Choroid plexus epithelial cell (primary cell): Measurements from ENCODE around the gene KIF19.

Experiments
- DNase-seq: peaks from one replicate; pipeline ENCODE4 v3.0.0-alpha.2; 2010; ENCODE audit warnings: low read depth
- H3K4me3 ChIP-seq: 2 replicates; pipeline ENCODE4 v1.5.1; 2011; ENCODE audit warnings: low read depth, mild to moderate bottlenecking, control low read depth, low read length, moderate library complexity
- CTCF ChIP-seq: conservative IDR thresholded peaks from 2 replicates; pipeline ENCODE4 v1.5.1; 2011; ENCODE audit warnings: low read depth, mild to moderate bottlenecking, control low read depth, inconsistent platforms, low read length, moderate library complexity

Gene KIF19

GRCh38 chr17:74389084-74389753 lies 63.2 kb downstream of the KIF19 start:
- H3K4me3 ChIP-seq = no peak overlapping the region
- no peak for TF ChIP-seq CTCF
- no peak for DNase-seq

- no peak overlapping the region for H3K4me3 ChIP-seq
- DNase-seq = no peak
- TF ChIP-seq CTCF = no peak
Measured at GRCh38 chr17:74389937-74390679, 64.1 kb downstream of the KIF19 start.

GRCh38 chr17:74390680-74391653 lies 64.9 kb downstream of the KIF19 start:
- TF ChIP-seq CTCF = no peak
- no peak overlapping the region for H3K4me3 ChIP-seq
- no peak for DNase-seq

GRCh38 chr17:74391771-74392170 lies 65.7 kb downstream of the KIF19 start:
- no peak overlapping the region for H3K4me3 ChIP-seq
- DNase-seq = no peak
- no peak for TF ChIP-seq CTCF

- DNase-seq = no peak
- H3K4me3 ChIP-seq = no peak overlapping the region
- no peak for TF ChIP-seq CTCF
Measured at GRCh38 chr17:74392848-74393247, 66.8 kb downstream of the KIF19 start.

- DNase-seq = no peak
- H3K4me3 ChIP-seq = no peak overlapping the region
- no peak for TF ChIP-seq CTCF
Measured at GRCh38 chr17:74393346-74393942, 67.4 kb downstream of the KIF19 start.
